GM19438 (cell line): ENCODE data around the gene VCX.
A peak's percentile ranks its signal among the peaks of the same experiment; 100 is the strongest.
"Not testable (repeated sequence)": the region's sequence is repeated elsewhere in the genome, so short reads cannot be mapped to it uniquely, and the experiment has no call there.

Experiments used
- ATAC-seq: cut with Tn5 transposase; IDR thresholded peaks from one replicate; pipeline ENCODE4 v1.9.1; 2021; ENCODE audit warnings: low read depth; ENCODE audit not compliant: unreplicated experiment

The VCX gene

GRCh38 chrX:7842871-7843270 lies at the start of gene VCX:
VCX (plus strand) TSS chrX:7843171; CDS start chrX:7843204, 33 bp downstream.
- ATAC-seq, result not testable (repeated sequence)

- no peak for ATAC-seq
These were observed 44.6 kb upstream of the VCX start for GRCh38 chrX:7798327-7798726.

GRCh38 chrX:7801711-7802110 lies 41.3 kb upstream of the VCX start:
- no peak for ATAC-seq

- ATAC-seq, result no peak
These were observed 27.7 kb upstream of the VCX start for GRCh38 chrX:7815166-7815805.

- no peak for ATAC-seq
These were observed 14.4 kb upstream of the VCX start for GRCh38 chrX:7828594-7828993.

GRCh38 chrX:7841084-7841805 lies 1.7 kb upstream of the VCX start:
- ATAC-seq, result peak; percentile 62

GRCh38 chrX:7852166-7852565 lies 9.2 kb downstream of the VCX start:
- ATAC-seq, result no peak

GRCh38 chrX:7872042-7872441 lies 29.1 kb downstream of the VCX start:
- ATAC-seq, result no peak

GRCh38 chrX:7876957-7877356 lies 34.0 kb downstream of the VCX start:
- ATAC-seq, result no peak

- ATAC-seq, result no peak
These were observed 46.2 kb downstream of the VCX start for GRCh38 chrX:7889135-7889534.

- ATAC-seq, result no peak
These were observed 46.7 kb downstream of the VCX start for GRCh38 chrX:7889680-7890079.

GRCh38 chrX:7891928-7892327 lies 49.0 kb downstream of the VCX start:
- no peak for ATAC-seq
